Measurements from ENCODE around the gene THPO.

The THPO gene

GRCh38 chr3:184377882-184378445 is at the start of gene THPO:
Gene THPO, minus strand, starts transcription at chr3:184378207. Its CDS starts 1,948 bp downstream, at chr3:184376259.
- no peak for DNase-seq (ENCODE audit: low read depth)

GRCh38 chr3:184426691-184427141 is 48.7 kb upstream of the THPO start:
- DNase-seq (ENCODE audit: low read depth), result no peak

- no peak for DNase-seq (ENCODE audit: low read depth)
These were observed 45.6 kb upstream of the THPO start for GRCh38 chr3:184423561-184423960.

- DNase-seq (ENCODE audit: low read depth), result no peak
These were observed 41.2 kb upstream of the THPO start for GRCh38 chr3:184419171-184419570.

GRCh38 chr3:184417619-184418327 is 39.8 kb upstream of the THPO start:
- peak; percentile 37 for DNase-seq (ENCODE audit: low read depth)

- no peak for DNase-seq (ENCODE audit: low read depth)
These were observed 37.1 kb upstream of the THPO start for GRCh38 chr3:184415203-184415490.

- DNase-seq (ENCODE audit: low read depth), result no peak
These were observed 36.6 kb upstream of the THPO start for GRCh38 chr3:184414418-184415202.

- DNase-seq (ENCODE audit: low read depth), result no peak
These were observed 32.0 kb upstream of the THPO start for GRCh38 chr3:184409946-184410500.

GRCh38 chr3:184409331-184409926 is 31.4 kb upstream of the THPO start:
- no peak for DNase-seq (ENCODE audit: low read depth)

- DNase-seq (ENCODE audit: low read depth), result no peak
These were observed 27.3 kb upstream of the THPO start for GRCh38 chr3:184405075-184406030.

- no peak for DNase-seq (ENCODE audit: low read depth)
These were observed 21.4 kb upstream of the THPO start for GRCh38 chr3:184399410-184399809.

- no peak for DNase-seq (ENCODE audit: low read depth)
These were observed 17.3 kb upstream of the THPO start for GRCh38 chr3:184395320-184395660.

- DNase-seq (ENCODE audit: low read depth), result no peak
These were observed 13.3 kb upstream of the THPO start for GRCh38 chr3:184391266-184391665.

GRCh38 chr3:184389935-184390528 is 12.0 kb upstream of the THPO start:
- DNase-seq (ENCODE audit: low read depth), result no peak

- DNase-seq (ENCODE audit: low read depth), result no peak
These were observed 11.4 kb upstream of the THPO start for GRCh38 chr3:184389384-184389783.

- DNase-seq (ENCODE audit: low read depth), result no peak
These were observed 10.9 kb upstream of the THPO start for GRCh38 chr3:184388936-184389230.

GRCh38 chr3:184388164-184388935 is 10.3 kb upstream of the THPO start:
- DNase-seq (ENCODE audit: low read depth), result no peak

- no peak for DNase-seq (ENCODE audit: low read depth)
These were observed 9.2 kb upstream of the THPO start for GRCh38 chr3:184387174-184387714.

- DNase-seq (ENCODE audit: low read depth), result no peak
These were observed 8.2 kb upstream of the THPO start for GRCh38 chr3:184386047-184386806.
